H1 (cell line): ENCODE measurements around the gene PCDHGA1. TPM values are rescaled to one million over a fixed set of nuclear protein-coding genes. Genes with fewer than 3 reads are reported as not detected.

Experiments used
- CEBPB ChIP-seq: IDR thresholded peaks from 2 replicates; pipeline ENCODE4 v1.6.1; 2012; ENCODE audit warnings: low read depth, low read length
- CHD2 ChIP-seq: IDR thresholded peaks from 2 replicates; pipeline ENCODE4 v1.6.1; 2012; ENCODE audit warnings: low read length, improper control_type of control experiment
- CTBP2 ChIP-seq: IDR thresholded peaks from 2 replicates; pipeline ENCODE4 v1.7.0; 2011; ENCODE audit warnings: borderline replicate concordance, mild to moderate bottlenecking, moderate library complexity, mixed read lengths, low read length; ENCODE audit not compliant: insufficient read depth, insufficient read length
- PHF8 ChIP-seq: fragments of 200-600 bp; sonication (generic); conservative IDR thresholded peaks from 2 replicates; pipeline ENCODE4 v1.7.1; 2012; ENCODE audit warnings: low read depth, mild to moderate bottlenecking, inconsistent platforms, low read length, moderate library complexity
- RAD21 ChIP-seq, 2 experiments: IDR thresholded peaks in 1 of 2; conservative IDR thresholded peaks in 1 of 2; 2 replicates each; pipeline ENCODE4 v1.6.1; 2011; ENCODE audit warnings: low read depth in 2 of 2, low read length in 2 of 2, improper control_type of control experiment in 1 of 2, inconsistent platforms in 1 of 2, mild to moderate bottlenecking in 1 of 2, moderate library complexity in 1 of 2
- polyA plus RNA-seq, 7 experiments: library from polyadenylated mRNA; depleted of rRNA in 3 of 7; stranded (reverse) in 5 of 7; unstranded in 2 of 7; fragments of >200 nt in 5 of 7; fragments of 200-250 nt in 2 of 7; gene quantifications; 1 replicate in 5 of 7; 2 replicates in 1 of 7; 4 replicates in 1 of 7; pipeline versions ENCODE4 v1.2.1 to v1.2.3, GENCODE V29; 2011 to 2013; ENCODE audit warnings: missing spikeins in 2 of 7, mixed read lengths in 2 of 7
- total RNA-seq: library from RNA; stranded (reverse); fragmentation: NEBNext Ultra II Directional; extraction: Animal tissue kit (Norgen Biotek cat#: 25700); gene quantifications from 2 replicates; pipeline ENCODE4 v1.2.1, GENCODE V29; 2021
- TF ChIP-seq, protein P1 (sequence below): fragments of 300-600 bp; sonication (generic); IDR thresholded peaks from 2 replicates; pipeline ENCODE4 v1.7.1; 2012; ENCODE audit warnings: low read length, moderate library complexity, mild to moderate bottlenecking, inconsistent platforms; ENCODE audit not compliant: insufficient replicate concordance
- TF ChIP-seq, protein P2 (sequence below), 3 experiments: IDR thresholded peaks; 1 replicate in 2 of 3; 2 replicates in 1 of 3; pipeline versions ENCODE4 v1.5.1 to v1.6.1; 2011; ENCODE audit warnings: low read length in 3 of 3, mild to moderate bottlenecking in 3 of 3, inconsistent platforms in 2 of 3, low read depth in 1 of 3, moderate library complexity in 1 of 3; ENCODE audit not compliant: insufficient read depth in 1 of 3; ENCODE audit errors: control extremely low read depth in 1 of 3
- TF ChIP-seq, protein P3 (sequence below): IDR thresholded peaks from 2 replicates; pipeline ENCODE4 v1.6.1; 2012; ENCODE audit warnings: inconsistent platforms

Gene PCDHGA1
- total and polyA plus RNA-seq, 2 of the 8 experiments (the other 6 are each of a cell fraction or from before 2014, with no cell fraction given): 0.57 to 0.89 TPM

DNA sequence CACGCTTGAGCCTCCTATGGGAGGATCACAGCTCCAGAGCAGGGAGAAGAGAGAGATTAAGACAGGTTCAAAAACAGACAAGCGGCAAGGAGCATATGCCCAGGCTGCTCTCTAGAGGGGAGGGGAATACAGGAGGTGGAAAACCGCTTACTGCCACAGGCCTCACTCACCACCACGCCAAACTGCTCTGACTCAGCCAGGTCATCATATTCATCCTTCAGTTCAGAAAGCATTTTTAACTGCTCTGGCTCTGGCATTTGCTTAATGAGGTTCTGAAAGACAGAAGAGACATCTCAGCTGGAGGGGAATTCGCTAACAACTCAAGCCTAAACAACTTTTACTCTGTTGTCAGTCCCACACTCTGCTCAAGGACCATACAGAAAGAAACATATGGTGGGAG, 198.7 kb downstream of the PCDHGA1 start (continued):
- TF ChIP-seq, protein P1, sequence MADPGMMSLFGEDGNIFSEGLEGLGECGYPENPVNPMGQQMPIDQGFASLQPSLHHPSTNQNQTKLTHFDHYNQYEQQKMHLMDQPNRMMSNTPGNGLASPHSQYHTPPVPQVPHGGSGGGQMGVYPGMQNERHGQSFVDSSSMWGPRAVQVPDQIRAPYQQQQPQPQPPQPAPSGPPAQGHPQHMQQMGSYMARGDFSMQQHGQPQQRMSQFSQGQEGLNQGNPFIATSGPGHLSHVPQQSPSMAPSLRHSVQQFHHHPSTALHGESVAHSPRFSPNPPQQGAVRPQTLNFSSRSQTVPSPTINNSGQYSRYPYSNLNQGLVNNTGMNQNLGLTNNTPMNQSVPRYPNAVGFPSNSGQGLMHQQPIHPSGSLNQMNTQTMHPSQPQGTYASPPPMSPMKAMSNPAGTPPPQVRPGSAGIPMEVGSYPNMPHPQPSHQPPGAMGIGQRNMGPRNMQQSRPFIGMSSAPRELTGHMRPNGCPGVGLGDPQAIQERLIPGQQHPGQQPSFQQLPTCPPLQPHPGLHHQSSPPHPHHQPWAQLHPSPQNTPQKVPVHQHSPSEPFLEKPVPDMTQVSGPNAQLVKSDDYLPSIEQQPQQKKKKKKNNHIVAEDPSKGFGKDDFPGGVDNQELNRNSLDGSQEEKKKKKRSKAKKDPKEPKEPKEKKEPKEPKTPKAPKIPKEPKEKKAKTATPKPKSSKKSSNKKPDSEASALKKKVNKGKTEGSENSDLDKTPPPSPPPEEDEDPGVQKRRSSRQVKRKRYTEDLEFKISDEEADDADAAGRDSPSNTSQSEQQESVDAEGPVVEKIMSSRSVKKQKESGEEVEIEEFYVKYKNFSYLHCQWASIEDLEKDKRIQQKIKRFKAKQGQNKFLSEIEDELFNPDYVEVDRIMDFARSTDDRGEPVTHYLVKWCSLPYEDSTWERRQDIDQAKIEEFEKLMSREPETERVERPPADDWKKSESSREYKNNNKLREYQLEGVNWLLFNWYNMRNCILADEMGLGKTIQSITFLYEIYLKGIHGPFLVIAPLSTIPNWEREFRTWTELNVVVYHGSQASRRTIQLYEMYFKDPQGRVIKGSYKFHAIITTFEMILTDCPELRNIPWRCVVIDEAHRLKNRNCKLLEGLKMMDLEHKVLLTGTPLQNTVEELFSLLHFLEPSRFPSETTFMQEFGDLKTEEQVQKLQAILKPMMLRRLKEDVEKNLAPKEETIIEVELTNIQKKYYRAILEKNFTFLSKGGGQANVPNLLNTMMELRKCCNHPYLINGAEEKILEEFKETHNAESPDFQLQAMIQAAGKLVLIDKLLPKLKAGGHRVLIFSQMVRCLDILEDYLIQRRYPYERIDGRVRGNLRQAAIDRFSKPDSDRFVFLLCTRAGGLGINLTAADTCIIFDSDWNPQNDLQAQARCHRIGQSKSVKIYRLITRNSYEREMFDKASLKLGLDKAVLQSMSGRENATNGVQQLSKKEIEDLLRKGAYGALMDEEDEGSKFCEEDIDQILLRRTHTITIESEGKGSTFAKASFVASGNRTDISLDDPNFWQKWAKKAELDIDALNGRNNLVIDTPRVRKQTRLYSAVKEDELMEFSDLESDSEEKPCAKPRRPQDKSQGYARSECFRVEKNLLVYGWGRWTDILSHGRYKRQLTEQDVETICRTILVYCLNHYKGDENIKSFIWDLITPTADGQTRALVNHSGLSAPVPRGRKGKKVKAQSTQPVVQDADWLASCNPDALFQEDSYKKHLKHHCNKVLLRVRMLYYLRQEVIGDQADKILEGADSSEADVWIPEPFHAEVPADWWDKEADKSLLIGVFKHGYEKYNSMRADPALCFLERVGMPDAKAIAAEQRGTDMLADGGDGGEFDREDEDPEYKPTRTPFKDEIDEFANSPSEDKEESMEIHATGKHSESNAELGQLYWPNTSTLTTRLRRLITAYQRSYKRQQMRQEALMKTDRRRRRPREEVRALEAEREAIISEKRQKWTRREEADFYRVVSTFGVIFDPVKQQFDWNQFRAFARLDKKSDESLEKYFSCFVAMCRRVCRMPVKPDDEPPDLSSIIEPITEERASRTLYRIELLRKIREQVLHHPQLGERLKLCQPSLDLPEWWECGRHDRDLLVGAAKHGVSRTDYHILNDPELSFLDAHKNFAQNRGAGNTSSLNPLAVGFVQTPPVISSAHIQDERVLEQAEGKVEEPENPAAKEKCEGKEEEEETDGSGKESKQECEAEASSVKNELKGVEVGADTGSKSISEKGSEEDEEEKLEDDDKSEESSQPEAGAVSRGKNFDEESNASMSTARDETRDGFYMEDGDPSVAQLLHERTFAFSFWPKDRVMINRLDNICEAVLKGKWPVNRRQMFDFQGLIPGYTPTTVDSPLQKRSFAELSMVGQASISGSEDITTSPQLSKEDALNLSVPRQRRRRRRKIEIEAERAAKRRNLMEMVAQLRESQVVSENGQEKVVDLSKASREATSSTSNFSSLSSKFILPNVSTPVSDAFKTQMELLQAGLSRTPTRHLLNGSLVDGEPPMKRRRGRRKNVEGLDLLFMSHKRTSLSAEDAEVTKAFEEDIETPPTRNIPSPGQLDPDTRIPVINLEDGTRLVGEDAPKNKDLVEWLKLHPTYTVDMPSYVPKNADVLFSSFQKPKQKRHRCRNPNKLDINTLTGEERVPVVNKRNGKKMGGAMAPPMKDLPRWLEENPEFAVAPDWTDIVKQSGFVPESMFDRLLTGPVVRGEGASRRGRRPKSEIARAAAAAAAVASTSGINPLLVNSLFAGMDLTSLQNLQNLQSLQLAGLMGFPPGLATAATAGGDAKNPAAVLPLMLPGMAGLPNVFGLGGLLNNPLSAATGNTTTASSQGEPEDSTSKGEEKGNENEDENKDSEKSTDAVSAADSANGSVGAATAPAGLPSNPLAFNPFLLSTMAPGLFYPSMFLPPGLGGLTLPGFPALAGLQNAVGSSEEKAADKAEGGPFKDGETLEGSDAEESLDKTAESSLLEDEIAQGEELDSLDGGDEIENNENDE: no peak
- TF ChIP-seq PHF8 (no peak), CTBP2 (no peak), RAD21 (IDR thresholded peaks at IDR 0.05 in 1 of 2, conservative IDR thresholded peaks at IDR 0.05 in 1 of 2; ENCODE audit: low read depth in 2 of 2, low read length in 2 of 2) (no peak), CEBPB (no peak), CHD2 (no peak)
- TF ChIP-seq, protein P2, sequence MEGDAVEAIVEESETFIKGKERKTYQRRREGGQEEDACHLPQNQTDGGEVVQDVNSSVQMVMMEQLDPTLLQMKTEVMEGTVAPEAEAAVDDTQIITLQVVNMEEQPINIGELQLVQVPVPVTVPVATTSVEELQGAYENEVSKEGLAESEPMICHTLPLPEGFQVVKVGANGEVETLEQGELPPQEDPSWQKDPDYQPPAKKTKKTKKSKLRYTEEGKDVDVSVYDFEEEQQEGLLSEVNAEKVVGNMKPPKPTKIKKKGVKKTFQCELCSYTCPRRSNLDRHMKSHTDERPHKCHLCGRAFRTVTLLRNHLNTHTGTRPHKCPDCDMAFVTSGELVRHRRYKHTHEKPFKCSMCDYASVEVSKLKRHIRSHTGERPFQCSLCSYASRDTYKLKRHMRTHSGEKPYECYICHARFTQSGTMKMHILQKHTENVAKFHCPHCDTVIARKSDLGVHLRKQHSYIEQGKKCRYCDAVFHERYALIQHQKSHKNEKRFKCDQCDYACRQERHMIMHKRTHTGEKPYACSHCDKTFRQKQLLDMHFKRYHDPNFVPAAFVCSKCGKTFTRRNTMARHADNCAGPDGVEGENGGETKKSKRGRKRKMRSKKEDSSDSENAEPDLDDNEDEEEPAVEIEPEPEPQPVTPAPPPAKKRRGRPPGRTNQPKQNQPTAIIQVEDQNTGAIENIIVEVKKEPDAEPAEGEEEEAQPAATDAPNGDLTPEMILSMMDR (IDR thresholded peaks at IDR 0.05; ENCODE audit: control extremely low read depth in 1 of 3, insufficient read depth in 1 of 3, low read depth in 1 of 3, low read length in 3 of 3): no peak
- TF ChIP-seq, protein P3, sequence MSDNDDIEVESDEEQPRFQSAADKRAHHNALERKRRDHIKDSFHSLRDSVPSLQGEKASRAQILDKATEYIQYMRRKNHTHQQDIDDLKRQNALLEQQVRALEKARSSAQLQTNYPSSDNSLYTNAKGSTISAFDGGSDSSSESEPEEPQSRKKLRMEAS: no peak
